Neural progenitor cell (in vitro differentiated cells): ENCODE results near the gene RNF14. TPM values are rescaled to one million over a fixed set of nuclear protein-coding genes. Genes with fewer than 3 reads are reported as not detected.

Experiments used
- DNase-seq: peaks from one replicate; pipeline ENCODE4 v3.0.0-alpha.2; 2016; ENCODE audit warnings: low spot score
- H2AFZ ChIP-seq: fragments of 200-600 bp; sonication (generic); replicated peaks from 2 replicates; pipeline ENCODE4 v1.6.1; 2016; ENCODE audit warnings: antibody characterized with exemption
- H3F3A ChIP-seq: fragments of 200-600 bp; sonication (generic); 2 replicates; pipeline ENCODE4 v1.6.1; 2016; ENCODE audit warnings: antibody characterized with exemption, low read depth
- H3K27ac ChIP-seq: fragments of 200-600 bp; sonication (generic); 2 replicates; pipeline ENCODE4 v1.5.1; 2016; ENCODE audit warnings: mild to moderate bottlenecking
- H3K27me3 ChIP-seq: fragments of 200-600 bp; sonication (generic); 2 replicates; pipeline ENCODE4 v1.6.1; 2016; ENCODE audit warnings: mild to moderate bottlenecking, moderate library complexity
- H3K36me3 ChIP-seq: fragments of 200-600 bp; sonication (generic); 2 replicates; pipeline ENCODE4 v1.5.1; 2016
- H3K4me1 ChIP-seq: fragments of 200-600 bp; sonication (generic); 2 replicates; pipeline ENCODE4 v1.6.1; 2016; ENCODE audit warnings: mixed run types
- H3K4me2 ChIP-seq: fragments of 200-600 bp; sonication (generic); 2 replicates; pipeline ENCODE4 v1.6.1; 2016
- H3K4me3 ChIP-seq: fragments of 200-600 bp; sonication (generic); 2 replicates; pipeline ENCODE4 v1.5.1; 2016
- H3K79me2 ChIP-seq: fragments of 200-600 bp; sonication (generic); 2 replicates; pipeline ENCODE4 v1.6.1; 2016; ENCODE audit warnings: low read depth
- H3K9ac ChIP-seq: fragments of 200-600 bp; sonication (generic); 2 replicates; pipeline ENCODE4 v1.6.1; 2016
- H3K9me3 ChIP-seq: fragments of 200-600 bp; sonication (generic); 2 replicates; pipeline ENCODE4 v1.5.1; 2016; ENCODE audit warnings: low read depth
- H4K20me1 ChIP-seq: fragments of 200-600 bp; sonication (generic); 2 replicates; pipeline ENCODE4 v1.6.1; 2016; ENCODE audit warnings: low read depth
- H3K27ac Mint-ChIP-seq: 3 replicates; pipeline ENCODE4 v1.8.0; 2021; ENCODE audit warnings: mixed read lengths
- H3K27me3 Mint-ChIP-seq: 2 replicates; pipeline ENCODE4 v1.8.0; 2022; ENCODE audit warnings: low read depth, mild to moderate bottlenecking, inconsistent platforms, moderate library complexity, mixed read lengths; ENCODE audit not compliant: insufficient read depth
- H3K36me3 Mint-ChIP-seq: 3 replicates; pipeline ENCODE4 v1.8.0; 2021; ENCODE audit warnings: mixed read lengths
- H3K4me1 Mint-ChIP-seq: 3 replicates; pipeline ENCODE4 v1.8.0; 2021; ENCODE audit warnings: mixed read lengths
- H3K4me3 Mint-ChIP-seq: 3 replicates; pipeline ENCODE4 v1.8.0; 2021; ENCODE audit warnings: mild to moderate bottlenecking, moderate library complexity, mixed read lengths
- H3K9me3 Mint-ChIP-seq: 3 replicates; pipeline ENCODE4 v1.8.0; 2020; ENCODE audit warnings: mixed read lengths
- EZH2 ChIP-seq: fragments of 200-600 bp; sonication (generic); IDR thresholded peaks from 2 replicates; pipeline ENCODE4 v1.6.1; 2017; ENCODE audit warnings: antibody characterized with exemption, mild to moderate bottlenecking, moderate library complexity
- EZH2phosphoT487 ChIP-seq: fragments of 200-600 bp; sonication (generic); IDR thresholded peaks from 2 replicates; pipeline ENCODE4 v1.6.1; 2017; ENCODE audit warnings: antibody characterized with exemption
- total RNA-seq: library from RNA; depleted of rRNA; stranded (reverse); fragments of >200 nt; gene quantifications from 2 replicates; pipeline ENCODE4 v1.2.3, GENCODE V29; 2015; ENCODE audit warnings: low replicate concordance
- TF ChIP-seq, protein P1 (sequence below): fragments of 200-600 bp; sonication (generic); IDR thresholded peaks from 2 replicates; pipeline ENCODE4 v1.5.1; 2017; ENCODE audit warnings: antibody characterized with exemption, mild to moderate bottlenecking

The RNF14 gene
- total RNA-seq, 1 donor from 2014 or later, result 41.2 TPM

DNA sequence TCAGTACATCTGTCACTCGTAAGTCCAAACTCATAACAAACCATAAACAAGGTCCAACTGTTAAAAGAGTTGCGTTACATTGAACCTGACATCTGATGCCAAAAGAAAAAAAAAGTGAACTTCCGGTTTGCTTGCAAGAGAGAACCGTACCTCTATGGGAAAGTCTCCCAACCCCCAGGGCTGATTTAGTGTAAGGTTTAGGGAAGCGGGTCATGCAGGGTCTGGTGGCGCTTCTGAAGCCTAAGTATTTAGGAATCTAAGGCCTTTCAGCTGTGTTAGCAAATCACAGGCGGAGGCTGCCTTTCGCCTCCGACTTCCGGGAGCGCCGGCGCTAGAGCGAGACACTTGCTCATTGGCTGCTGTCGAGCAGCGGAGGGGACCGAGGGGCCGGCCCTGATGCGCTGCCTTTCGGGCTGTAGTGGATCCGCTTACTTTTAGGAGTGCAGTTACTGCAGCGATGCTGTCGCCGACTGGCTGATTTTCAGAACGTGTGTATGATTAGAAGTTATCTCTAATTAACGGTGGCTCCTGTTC is 55.9 kb downstream of the RNF14 start:
- Mint-ChIP-seq H3K4me1 (peaks cover 10% of the 10 kb centered on the region), H3K36me3 (peaks cover 2% of the 10 kb centered on the region), H3K27me3 (peaks cover 5% of the 10 kb centered on the region), H3K27ac (peak overlapping the region; percentile 91), H3K4me3 (peak overlapping the region; percentile 85), H3K9me3 (peaks cover 6% of the 10 kb centered on the region)
- DNase-seq, result peak; percentile 95
- Histone ChIP-seq H2AFZ (peak overlapping the region; percentile 83), H3K36me3 (no peaks in the 10 kb centered on the region), H3K9me3 (no peaks in the 10 kb centered on the region), H3F3A (peaks cover 25% of the 10 kb centered on the region), H3K4me2 (peak overlapping the region; percentile 81), H3K4me3 (peak overlapping the region; percentile 55), H3K79me2 (no peaks in the 10 kb centered on the region), H4K20me1 (no peaks in the 10 kb centered on the region), H3K4me1 (peaks cover 5% of the 10 kb centered on the region), H3K9ac (no peak overlapping the region), H3K27me3 (peaks cover 9% of the 10 kb centered on the region), H3K27ac (peak overlapping the region; percentile 76)
- no peak for TF ChIP-seq EZH2phosphoT487
- peak; percentile 49 for TF ChIP-seq EZH2
- TF ChIP-seq, protein P1, sequence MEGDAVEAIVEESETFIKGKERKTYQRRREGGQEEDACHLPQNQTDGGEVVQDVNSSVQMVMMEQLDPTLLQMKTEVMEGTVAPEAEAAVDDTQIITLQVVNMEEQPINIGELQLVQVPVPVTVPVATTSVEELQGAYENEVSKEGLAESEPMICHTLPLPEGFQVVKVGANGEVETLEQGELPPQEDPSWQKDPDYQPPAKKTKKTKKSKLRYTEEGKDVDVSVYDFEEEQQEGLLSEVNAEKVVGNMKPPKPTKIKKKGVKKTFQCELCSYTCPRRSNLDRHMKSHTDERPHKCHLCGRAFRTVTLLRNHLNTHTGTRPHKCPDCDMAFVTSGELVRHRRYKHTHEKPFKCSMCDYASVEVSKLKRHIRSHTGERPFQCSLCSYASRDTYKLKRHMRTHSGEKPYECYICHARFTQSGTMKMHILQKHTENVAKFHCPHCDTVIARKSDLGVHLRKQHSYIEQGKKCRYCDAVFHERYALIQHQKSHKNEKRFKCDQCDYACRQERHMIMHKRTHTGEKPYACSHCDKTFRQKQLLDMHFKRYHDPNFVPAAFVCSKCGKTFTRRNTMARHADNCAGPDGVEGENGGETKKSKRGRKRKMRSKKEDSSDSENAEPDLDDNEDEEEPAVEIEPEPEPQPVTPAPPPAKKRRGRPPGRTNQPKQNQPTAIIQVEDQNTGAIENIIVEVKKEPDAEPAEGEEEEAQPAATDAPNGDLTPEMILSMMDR, result no peak

DNA sequence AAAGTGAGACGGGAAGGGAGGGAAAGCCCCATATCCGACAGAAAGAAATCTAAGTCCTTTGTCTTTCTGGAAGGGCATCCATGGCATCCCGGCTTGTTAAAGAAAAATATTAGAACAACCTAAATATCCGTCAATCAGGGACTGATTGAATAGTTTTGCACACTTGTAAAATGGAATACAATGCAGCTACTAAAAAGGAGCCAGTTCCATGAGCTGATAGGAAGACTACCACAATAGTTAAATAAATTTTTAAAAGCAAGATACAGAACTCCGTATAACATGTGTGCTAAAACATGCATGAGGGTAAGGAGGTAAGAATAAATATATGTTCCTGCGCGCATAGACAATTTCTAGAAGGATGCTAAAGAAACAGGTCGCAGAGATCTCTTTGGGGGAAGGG is 56.7 kb downstream of the RNF14 start:
- peaks cover 5% of the 10 kb centered on the region for H3K27me3 Mint-ChIP-seq
- peak overlapping the region; percentile 85 for H3K4me3 Mint-ChIP-seq
- Histone ChIP-seq H3K27ac (no peak overlapping the region), H3K36me3 (no peaks in the 10 kb centered on the region), H3K9ac (no peak overlapping the region), H3K27me3 (peaks cover 9% of the 10 kb centered on the region), H3K4me1 (peaks cover 5% of the 10 kb centered on the region), H3F3A (peaks cover 26% of the 10 kb centered on the region), H4K20me1 (no peaks in the 10 kb centered on the region), H3K9me3 (no peaks in the 10 kb centered on the region), H3K4me2 (peak overlapping the region; percentile 81), H3K4me3 (no peak overlapping the region), H3K79me2 (no peaks in the 10 kb centered on the region), H2AFZ (peak overlapping the region; percentile 83)
- TF ChIP-seq EZH2, result no peak
- TF ChIP-seq EZH2phosphoT487, result no peak
- TF ChIP-seq, protein P1, result no peak
- DNase-seq, result no peak
- no peak overlapping the region for H3K27ac Mint-ChIP-seq
- H3K9me3 Mint-ChIP-seq, result no peaks in the 10 kb centered on the region
- no peaks in the 10 kb centered on the region for H3K36me3 Mint-ChIP-seq
- H3K4me1 Mint-ChIP-seq, result peaks cover 10% of the 10 kb centered on the region

DNA sequence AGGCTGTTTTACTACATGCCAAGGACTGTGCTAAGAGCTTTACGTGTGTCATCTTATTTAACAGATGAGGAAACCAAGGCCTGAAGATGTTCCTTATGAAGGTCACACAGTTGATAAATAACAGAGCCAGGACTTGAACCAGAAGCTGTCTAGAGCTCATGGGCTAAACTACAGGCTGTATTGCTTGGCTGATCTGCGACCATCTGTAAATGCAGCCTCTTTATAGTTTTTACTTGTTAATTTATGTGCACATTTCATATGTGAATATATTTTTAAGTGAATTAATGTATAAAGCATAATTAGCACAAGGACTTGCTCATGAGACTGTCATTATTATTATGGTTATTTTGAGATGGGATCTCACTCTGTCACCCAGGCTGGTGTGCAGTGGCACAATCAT is 63.2 kb downstream of the RNF14 start:
- Histone ChIP-seq H3K9ac (no peak overlapping the region), H3K27ac (no peak overlapping the region), H3K36me3 (no peaks in the 10 kb centered on the region), H3F3A (peaks cover 6% of the 10 kb centered on the region), H3K4me1 (no peaks in the 10 kb centered on the region), H3K9me3 (no peaks in the 10 kb centered on the region), H3K4me3 (no peak overlapping the region), H2AFZ (no peak overlapping the region), H3K79me2 (no peaks in the 10 kb centered on the region), H4K20me1 (no peaks in the 10 kb centered on the region), H3K27me3 (no peaks in the 10 kb centered on the region), H3K4me2 (no peak overlapping the region)
- H3K4me1 Mint-ChIP-seq, result no peaks in the 10 kb centered on the region
- TF ChIP-seq, protein P1, result no peak
- TF ChIP-seq EZH2phosphoT487 (no peak), EZH2 (no peak)
- H3K27ac Mint-ChIP-seq, result no peak overlapping the region
- no peaks in the 10 kb centered on the region for H3K36me3 Mint-ChIP-seq
- no peaks in the 10 kb centered on the region for H3K9me3 Mint-ChIP-seq
- no peak overlapping the region for H3K4me3 Mint-ChIP-seq
- peaks cover 3% of the 10 kb centered on the region for H3K27me3 Mint-ChIP-seq
- DNase-seq, result no peak
